ENCODE measurements around the gene DNM1. TPM values are rescaled to one million over a fixed set of nuclear protein-coding genes. Genes with fewer than 3 reads are reported as not detected.

DNM1 gene
- total RNA-seq, 1 experiment from 2014 or later, result 0.17 TPM

DNA sequence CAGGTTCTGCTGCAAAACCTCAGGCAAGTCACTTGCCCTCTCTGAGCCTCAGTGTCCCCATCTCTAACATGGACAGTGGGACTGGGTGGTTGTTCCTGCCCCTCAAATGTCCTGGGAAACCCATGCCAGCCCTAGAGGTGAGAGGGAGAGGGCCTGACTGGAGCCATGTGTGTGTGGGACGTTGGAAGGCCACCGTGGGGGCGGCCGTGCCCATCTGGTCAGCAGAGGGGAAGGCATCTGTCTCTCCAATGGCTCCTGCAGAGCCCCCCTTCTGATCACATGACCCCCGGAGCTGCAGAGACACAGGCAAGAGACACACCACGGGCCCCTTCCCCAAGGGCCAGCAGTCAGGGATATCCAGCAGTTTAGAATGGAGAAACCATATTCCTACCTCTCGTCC, 1.7 kb downstream of the DNM1 start:
- no peak for DNase-seq (ENCODE audit: low read depth)

DNA sequence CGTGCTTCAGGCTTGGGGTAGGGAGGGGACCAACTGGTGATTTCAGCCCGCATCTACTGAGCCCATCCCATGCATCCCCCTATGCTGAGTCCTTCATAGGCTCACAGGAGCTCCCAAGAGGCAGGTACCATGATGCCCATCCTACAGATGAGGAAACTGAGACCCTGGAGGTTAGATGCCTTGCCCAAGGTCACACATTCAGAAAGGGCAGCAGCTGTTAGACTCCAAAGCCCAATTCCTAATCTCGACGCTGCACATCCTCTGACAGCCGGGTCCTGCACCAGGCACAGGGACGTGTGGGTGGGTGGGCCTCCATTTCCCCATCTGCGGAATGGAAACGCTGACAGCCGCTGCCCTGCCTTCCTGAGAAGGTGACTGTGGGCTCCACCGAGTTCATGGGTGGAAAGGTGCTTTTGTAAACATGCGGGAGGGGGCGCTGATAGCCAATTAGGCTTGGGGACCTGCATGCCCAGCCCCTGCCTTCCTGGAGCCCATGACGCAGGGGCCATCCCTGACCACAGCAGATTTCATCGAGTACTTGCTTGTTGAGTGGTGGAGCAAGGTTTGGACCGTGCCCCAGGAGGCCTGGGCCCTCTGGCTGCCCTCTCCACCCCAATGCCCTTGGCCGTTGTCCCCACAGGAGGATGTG, 2.2 kb downstream of the DNM1 start:
- no peak for DNase-seq (ENCODE audit: low read depth)

DNA sequence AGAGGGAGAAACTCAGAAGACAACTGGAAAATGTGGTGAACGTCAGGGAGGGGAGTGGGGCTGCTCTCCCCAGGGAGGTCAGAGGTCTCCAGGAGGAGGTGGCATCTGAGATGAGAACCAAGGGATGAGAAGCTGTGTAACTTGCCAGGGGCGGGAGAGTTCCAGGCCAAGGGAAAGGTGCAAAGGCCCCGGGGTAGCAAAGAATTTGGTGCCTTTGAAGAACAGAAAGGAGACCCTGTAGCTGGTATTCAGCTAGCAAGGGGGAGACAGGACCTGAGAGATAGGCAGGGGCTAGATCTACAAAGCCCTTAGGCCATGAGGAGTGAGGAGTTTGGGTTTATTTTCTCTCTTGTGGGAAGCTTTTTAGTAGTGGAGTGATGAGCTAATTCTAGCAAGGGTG, 3.3 kb downstream of the DNM1 start:
- DNase-seq (ENCODE audit: low read depth), result no peak

DNA sequence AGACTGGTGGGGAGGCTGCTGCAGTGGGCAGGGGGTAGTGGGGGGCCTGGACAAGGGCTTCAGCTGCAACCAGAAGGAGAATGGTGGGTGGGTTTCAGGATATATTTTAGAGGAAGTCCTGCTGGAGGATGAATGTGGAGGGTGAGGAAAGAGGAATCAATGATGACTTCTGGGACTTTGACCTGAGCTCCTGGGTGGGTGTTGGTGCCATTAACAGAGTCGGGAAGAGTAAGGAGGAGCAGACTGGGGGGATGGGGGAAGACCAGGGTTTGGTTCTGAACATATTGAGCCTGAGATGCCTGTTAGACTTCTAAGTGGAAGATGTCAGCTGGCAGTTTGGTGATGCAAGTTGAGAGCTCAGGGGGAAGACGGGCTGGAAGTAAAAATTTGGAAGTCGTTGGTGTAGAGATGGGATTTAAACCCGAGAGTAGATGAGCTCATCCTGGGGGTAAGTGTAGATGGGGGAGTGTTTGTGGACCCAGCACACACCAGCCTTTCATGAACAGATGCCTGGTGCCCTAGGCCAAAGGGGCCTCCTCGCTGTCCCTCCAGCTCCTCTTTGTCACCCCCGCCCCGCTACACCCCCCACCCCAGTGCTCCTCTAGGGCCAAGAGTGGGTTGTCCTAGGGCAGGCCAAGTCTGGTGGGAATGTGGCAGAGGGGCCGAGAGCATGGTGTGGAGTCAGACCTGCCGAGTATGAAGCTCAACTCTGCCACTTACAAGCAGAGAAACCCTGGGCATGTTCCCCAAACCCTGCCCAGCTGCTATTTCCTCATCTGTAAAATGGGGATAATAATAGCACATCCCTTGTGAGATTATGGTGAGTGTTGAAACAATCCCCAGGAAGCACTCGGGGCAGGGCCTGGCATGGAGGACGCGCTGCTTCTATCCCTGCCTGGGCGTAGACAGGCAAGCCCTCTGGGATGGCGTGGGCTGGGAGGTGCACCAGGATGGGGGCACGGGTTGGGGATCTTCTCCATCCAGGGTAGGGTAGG, 4.0 kb downstream of the DNM1 start:
- no peak for DNase-seq (ENCODE audit: low read depth)

DNA sequence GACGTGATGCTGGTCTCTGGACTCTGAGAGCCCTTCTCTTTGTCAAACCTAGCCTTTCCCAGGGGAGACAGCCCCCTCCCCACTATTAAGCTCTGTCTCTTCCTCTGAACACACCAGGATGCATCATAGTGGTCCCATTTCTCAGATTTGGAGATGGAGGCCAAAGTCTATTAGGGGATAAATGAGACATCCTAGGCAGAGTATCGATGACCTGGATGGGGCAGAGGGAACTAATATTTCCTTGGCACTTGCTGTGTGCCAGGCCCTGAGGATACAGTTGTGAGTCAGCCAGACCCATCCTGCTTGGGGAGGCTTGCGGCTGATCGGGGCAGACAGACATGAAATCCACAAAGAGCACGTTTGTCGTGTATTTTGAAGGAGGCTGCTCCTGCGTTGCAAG, 5.2 kb downstream of the DNM1 start:
- DNase-seq (ENCODE audit: low read depth), result no peak

DNA sequence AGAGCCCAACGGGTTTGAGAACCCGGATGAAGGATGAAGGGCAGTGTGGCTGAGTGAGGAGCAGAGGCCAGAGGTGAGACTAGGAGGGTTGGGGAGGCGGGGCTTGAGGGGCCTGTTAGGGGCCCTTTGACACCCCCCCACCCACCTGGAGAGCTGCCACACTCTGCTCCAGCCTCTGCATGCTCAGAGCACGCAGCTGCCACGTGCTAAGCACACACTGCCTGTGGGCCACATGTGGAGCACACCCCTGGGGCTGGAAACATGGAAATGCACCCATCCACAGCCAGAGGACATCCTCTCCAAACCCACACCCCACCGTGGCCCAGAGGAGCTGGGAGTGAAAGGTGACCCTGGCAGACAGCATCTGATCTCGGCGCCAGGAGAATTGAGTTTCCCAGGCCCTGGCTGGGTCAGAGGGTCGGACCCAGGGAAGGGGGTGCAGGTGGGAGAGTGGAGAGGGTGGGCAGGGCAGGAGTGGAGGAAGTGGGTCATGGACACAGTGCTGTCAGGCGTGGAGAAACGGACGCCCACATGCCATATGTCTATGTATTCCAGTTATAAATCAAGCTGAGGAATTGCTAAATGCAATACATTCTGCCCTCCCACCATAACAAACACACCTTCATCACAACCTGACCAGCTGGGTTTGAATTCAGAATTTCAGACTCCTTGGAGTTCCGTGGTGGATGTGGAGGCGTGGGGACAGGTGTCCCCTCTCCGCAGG, 5.9 kb downstream of the DNM1 start:
- no peak for DNase-seq (ENCODE audit: low read depth)

DNA sequence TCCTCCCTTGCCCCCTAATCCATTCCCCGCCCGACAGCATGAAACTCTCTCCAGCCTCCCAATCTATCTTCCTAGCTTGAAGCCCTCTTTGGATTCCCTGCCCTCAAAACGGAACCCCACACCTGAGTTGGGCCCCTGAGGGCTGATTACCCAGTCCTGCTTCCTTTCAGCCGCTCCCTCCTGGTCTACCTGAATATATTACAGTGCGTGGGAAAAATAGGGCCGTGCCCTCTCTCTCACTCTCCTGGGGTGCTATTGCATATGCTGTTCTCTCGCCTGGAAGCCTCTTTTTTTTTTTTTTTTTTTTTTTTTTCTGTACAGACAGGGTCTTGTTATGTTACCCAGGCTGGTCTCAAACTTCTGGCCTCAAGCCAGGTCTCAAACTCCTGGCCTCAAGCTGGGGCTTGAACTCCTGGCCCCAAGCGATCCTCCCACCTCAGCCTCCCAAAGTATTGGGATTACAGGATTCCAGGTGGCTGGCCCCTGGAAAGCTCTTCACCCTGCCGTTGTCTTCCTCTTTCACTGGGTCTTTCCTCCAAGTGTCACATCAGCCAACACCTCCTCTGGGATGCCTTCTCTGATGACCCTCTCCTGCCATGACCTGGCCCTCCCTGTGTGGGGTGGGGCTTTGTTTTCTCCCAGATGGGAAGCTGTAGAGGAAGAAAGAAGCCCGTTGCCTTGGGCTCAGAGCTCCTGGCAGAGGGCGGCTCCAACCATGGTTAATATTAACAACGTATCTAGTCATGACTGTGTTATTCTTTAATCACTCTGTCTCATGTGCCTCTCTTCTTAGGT, 8.2 kb downstream of the DNM1 start:
- no peak for DNase-seq (ENCODE audit: low read depth)

DNA sequence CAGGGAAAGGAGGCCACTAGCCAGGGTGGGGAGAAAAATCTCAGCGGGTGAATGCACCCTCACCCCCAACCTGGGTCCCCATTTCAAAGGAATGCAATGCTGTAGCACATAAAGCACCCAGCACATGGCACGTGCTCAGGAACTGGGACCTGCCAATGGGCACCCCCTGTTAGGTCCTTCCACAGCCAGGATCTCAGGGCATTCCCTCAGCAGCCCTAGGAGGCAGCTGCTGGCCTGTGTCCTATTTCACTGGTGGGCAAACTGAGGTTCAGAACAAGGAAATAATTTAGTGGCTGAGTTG, 8.8 kb downstream of the DNM1 start:
- DNase-seq (ENCODE audit: low read depth), result no peak

DNA sequence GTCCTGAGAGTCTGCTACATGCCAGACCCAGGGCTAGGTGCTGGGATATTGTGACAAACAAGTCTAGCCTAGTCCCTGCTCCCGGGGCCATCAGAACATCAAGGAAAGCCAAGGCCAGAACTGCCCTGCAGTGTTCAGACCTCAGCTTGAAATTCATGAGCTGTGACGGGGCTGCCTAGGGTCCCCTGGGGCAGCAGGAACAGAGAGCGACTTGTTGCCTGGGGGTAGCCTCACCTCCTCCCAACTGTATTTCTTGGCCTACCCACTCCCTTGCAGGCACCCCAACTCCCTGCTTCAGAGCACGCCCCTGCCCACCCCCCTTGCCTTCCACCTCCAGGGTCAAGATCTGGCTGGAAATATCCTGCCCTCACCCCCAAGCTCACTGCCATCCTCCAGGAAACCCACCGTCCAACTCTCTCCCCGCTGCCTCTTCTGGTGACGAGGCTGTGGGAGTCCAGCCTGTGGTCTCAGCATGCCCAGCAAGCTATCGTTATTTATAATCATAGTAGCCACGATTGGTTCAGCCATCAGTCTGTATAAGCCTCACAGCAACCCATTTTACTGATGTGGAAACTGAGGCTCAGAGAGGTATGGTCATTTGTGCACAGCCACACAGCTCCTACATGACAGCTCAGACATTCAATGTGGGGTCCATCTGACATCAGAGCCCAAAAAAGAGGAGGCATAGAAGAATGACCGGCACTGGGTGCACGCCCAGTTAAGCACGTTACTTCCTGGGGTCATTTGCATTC, 10.7 kb downstream of the DNM1 start:
- no peak for DNase-seq (ENCODE audit: low read depth)

DNA sequence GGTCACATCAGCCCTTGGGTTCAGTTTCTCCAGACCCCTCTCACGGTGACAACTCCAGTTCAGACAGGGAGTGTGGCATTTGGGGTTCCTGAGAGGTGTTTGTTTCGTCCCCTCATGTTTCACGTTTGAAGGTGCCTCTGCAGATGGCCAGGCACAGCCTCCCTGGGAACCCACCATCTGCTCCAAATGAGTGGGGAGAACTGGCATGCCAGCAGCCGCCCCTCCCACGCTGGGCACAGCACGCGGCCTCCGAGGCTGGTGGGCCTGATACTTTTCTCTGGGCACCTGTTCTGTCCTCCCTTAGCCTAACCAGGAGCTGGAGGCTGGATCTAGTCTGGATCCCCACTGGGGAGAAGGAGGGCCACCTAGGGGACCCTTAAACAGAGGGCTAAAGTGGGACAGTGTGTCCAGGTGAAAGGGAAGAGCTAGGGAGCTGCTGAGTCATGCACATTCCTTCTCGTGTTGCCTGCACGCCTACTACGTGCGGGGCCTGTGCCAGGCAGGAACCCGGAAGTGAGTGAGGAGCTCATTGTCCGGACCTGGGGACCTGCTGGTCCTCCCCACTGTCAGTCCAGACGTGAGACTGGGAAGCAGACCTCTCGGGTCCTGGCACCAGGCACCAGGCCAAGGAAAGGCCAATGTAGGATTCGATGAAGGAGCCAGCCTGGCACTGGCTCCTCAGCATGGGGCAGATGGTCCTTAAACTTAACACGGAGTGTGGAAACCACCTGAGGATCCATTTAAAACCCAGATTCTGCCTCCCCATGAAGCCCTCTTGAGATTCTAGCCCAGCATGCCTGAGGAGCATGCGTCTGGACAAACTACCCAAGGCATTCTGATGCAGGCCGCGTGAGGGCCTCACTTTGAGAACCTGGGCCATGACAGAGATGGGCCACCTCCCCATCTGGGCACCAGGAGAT, 11.7 kb downstream of the DNM1 start:
- no peak for DNase-seq (ENCODE audit: low read depth)

DNA sequence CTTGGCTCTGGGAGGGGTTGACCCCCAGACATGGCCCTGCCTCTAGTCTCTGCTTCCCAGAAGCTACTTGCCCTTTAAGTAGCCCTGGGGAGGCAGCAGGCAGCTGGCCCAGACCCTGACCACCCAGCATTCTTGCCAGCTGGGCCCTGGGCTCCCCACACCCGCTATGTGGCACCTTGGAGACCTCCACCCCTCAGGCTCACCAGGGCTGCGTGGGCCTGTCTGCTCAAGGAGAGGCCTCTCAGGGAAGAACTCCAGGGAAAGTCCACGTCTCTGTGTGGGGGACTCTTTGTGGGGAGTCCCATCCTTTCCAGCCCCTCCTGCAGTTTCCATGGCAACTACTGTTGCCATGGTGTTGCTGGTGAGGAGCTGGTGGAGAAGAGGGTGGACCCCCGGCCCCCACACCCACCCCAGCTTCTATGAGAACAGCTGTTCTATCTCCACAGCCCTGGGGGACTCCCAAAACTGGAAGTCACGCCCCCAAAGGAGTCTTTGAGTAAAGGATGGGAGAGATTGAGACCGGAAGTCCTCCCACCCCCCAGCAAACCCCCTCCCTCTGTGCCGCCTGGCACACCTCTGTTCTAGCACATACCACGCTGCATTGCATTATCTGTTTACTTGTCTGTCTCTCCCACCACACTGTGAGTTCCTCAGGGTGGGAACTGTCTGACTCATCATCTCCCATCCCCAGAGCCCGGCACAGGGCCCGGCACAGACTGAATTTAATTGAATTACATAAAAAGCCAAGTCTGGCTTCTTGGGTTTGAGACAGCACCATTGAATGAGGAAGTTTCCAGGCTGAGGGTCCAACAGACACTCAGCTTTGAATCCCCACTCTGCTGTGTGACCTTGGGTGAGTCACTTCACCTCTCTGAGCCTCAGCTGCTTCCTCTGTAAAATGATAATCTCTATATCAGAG, 12.6 kb downstream of the DNM1 start:
- peak; percentile 34 for DNase-seq (ENCODE audit: low read depth)

DNA sequence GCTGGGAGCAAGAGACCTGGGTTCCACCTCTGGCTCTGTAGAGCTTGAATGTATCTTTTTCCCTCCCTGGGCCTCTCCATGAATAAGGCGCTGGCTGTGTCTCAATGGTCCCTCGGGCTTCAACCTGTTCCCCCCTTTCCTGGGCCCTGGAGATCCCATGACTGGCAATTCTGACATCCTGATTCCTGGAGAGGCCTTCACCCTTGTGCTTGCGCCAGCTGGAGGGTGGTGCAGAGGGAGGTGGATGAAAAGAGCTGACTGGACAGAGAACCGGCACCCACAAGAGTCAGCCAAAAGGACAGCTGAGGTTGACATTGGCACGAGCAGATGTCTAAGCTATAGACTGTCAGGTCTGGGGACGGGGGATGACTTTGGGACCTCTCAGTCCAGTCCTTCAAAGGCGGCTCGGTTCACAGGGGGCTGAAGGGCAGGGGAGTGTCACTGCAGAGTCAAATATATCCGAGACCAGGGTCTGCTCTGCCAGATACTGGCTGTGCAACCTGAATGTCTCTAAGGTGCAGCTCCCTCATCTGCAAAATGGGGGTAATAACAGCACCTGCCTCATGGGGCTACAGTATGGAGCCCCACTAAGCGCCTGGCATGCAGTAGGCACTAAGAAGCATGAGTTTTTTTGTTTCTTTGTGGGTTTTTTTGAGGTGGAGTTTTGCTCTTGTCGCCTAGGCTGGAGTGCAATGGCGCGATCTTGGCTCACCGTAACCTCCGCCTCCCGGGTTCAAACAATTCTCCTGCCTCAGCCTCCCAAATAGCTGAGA, 13.8 kb downstream of the DNM1 start:
- no peak for DNase-seq (ENCODE audit: low read depth)

DNA sequence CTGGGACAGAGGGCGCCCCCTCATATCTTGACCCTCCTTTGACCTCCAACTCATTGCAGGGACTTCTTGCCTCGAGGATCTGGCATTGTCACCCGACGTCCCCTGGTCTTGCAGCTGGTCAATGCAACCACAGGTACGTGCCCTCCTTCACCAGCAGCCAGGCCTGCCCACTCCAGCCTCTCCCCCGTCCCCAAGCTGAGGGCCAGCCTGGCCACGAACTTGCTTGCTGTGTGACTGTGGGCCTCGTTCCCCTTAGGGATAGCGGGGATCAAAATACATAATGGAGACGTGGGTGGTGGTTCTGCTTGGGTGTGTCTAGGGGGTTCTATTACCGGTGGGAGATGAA, 15.0 kb downstream of the DNM1 start:
- no peak for DNase-seq (ENCODE audit: low read depth)

DNA sequence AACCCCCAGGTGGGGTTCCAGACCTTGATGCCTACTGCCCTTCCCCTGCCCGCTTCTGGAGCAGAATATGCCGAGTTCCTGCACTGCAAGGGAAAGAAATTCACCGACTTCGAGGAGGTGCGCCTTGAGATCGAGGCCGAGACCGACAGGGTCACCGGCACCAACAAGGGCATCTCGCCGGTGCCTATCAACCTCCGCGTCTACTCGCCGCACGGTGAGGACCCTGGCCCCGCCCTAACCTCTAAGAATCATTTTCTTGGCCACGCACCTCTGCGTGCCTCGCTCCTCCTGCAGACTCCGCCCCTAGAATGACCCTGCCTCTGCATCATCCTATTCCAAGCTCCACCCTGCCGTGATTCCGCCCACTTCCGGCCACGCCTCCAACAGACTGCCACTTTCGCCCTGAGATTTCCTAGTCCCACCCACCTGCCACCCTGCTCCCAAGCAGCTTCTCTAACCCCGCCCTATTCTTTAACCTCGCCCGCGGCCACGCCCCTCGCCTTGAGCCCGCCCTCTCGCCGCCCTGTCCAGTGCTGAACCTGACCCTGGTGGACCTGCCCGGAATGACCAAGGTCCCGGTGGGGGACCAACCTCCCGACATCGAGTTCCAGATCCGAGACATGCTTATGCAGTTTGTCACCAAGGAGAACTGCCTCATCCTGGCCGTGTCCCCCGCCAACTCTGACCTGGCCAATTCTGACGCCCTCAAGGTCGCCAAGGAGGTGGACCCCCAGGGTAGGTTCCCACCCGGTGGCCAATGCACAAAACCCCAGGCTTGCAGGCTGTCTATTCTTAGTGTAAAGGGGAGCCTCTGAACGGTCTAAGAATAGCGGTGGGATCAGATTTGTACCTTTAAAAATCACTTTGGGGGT, 15.6 kb downstream of the DNM1 start:
- peak; percentile 76 for DNase-seq (ENCODE audit: low read depth)

DNA sequence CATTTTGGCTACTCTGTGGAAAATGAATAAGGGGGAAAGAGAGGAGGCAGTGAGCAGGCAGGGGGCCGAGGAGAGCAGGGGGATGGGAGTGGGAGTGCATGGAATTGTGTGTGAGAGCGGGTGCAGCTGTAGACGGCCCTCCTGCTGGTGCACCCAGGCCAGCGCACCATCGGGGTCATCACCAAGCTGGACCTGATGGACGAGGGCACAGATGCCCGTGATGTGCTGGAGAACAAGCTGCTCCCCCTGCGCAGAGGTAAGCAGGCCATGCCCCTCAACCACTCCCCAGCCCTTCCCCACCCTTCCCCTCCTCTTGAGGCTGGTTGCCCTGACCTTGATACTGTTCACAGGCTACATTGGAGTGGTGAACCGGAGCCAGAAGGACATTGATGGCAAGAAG, 16.7 kb downstream of the DNM1 start:
- no peak for DNase-seq (ENCODE audit: low read depth)

DNA sequence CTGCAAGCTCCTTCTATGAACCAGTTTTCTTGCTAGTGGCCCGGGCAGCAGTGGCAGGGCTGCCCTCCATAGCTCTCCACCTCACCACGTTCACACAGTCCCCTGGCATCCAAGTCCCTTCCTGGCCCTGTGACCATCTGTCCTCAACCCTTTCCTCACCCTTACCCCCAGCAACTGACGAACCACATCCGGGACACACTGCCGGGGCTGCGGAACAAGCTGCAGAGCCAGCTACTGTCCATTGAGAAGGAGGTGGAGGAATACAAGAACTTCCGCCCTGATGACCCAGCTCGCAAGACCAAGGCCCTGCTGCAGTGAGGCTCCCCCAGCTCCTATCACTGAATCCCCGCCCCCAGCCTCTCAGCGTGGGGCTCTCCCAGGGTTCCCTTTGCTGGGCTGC, 18.8 kb downstream of the DNM1 start:
- no peak for DNase-seq (ENCODE audit: low read depth)
